Measurements from ENCODE around the gene TYMS. TPM values are rescaled to one million over a fixed set of nuclear protein-coding genes. Genes with fewer than 3 reads are reported as not detected.

The TYMS gene
- total and polyA plus RNA-seq, 8 donors = 1.3 to 6.9 (median 2.8) TPM

- intact Hi-C loops (cut with DNase I) = no loop called here
- Histone ChIP-seq H3K27ac (no peak overlapping the region), H3K4me3 (no peak overlapping the region), H3K9me3 (no peaks in the 10 kb centered on the region), H3K4me1 (no peaks in the 10 kb centered on the region), H3K36me3 (peaks cover 0 to 27% (median 0%) of the 10 kb centered on the region in 3 donors), H3K27me3 (no peaks in the 10 kb centered on the region)
- WGBS, 2 donors = 82 to 87% methylated on average over 8 of the region's 8 CpGs
- DNase-seq = peak in 1 of 6 donors; percentile 21
- no peak for ATAC-seq
- TF ChIP-seq CTCF (IDR thresholded peaks at IDR 0.05) = no peak
- no peak for FAIRE-seq
These were observed 36.2 kb downstream of the TYMS start for GRCh38 chr18:693466-694187.

DNA sequence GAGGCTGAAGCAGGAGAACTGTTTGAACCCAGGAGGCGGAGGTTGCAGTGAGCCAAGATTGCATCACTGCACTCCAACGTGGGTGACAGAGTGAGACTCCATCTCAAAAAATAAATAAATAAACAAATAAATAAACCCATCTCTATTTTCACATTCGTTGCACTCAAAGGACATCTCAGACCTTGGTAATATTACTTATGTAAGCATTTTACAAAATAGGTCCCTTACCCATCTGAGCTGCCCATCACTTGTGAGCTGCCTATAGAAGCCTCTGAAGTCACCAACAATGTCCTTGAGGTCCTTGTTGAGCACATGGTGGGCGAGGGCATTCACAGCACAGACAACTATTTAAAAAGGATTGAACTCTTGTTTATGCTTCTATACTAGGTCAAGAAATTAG, 39.6 kb downstream of the TYMS start:
- TF ChIP-seq CTCF (IDR thresholded peaks at IDR 0.05) = no peak
- no peak overlapping the region for H3K27ac ChIP-seq
- ATAC-seq (no peak), DNase-seq (no peak), FAIRE-seq (no peak)
- no peak overlapping the region for H3K4me3 ChIP-seq
- H3K4me1 ChIP-seq = no peaks in the 10 kb centered on the region
- H3K9me3 ChIP-seq = no peaks in the 10 kb centered on the region
- intact Hi-C loops (cut with DNase I) = no loop called here
- 96 to 98% methylated on average over 4 of the region's 4 CpGs for WGBS, 2 donors
- no peaks in the 10 kb centered on the region for H3K27me3 ChIP-seq
- peaks cover 0 to 22% (median 0%) of the 10 kb centered on the region in 3 donors for H3K36me3 ChIP-seq

DNA sequence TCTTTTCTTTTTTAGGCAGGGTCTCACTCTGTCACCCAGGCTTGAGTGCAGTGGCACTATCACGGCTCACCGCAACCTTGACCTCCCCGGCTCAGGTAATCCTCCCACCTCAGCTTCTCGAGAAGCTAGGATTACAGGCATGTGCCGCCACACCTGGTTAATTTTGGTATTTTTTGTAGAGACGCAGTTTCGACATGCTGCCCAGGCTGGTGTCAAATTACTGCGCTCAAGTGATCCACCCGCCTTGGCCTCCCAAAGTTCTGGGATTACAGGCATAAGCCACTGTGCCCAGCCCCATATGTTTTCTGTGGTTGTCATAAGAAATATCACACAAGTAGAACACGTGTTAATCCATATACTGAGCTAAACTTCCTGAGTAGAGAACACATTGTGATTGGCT, 40.3 kb downstream of the TYMS start:
- no peak for FAIRE-seq
- no peak overlapping the region for H3K27ac ChIP-seq
- peak in 1 of 6 donors; percentile 9 for DNase-seq

DNA sequence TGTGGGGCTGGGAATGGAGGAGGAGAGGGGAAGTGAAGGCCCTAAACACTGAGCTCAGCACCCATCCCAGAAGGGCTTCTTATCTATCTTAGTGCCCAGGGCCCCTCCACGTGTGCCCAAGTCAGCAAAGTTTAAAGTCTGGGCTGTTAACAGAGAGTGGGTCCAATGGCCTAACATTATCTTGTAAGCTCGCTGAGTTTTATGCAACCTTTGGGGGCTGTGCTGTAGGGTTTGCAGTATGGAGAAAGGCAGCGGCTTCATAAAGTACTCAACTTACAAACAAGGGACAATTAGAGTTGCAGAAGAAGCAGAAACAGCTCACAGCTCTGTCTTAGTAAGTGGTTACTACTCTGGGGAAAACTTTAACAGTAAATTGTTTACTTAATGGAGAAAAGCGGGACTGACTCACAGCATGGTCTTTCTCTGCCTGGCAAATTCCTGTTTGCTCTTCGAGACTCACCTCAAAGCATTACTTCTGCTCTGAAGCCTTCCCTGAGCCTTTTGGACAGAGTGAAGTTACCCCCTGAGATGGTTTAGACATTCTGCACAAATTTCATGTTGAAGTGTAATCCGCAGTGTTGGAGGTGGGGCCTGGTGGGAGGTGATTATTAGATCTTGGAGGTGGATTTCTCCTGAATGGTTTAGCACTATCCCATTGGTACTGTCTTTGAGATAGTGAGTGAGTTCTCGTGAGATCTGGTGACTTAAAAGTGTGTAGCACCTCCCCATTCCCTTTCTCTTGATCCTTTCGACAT, 45.9 kb downstream of the TYMS start:
- no peaks in the 10 kb centered on the region for H3K9me3 ChIP-seq
- DNase-seq (peak in 1 of 6 donors; percentile 23), FAIRE-seq (no peak), ATAC-seq (peak in 3 of 4 donors; percentile 57 to 80 (median 70))
- no peaks in the 10 kb centered on the region for H3K4me1 ChIP-seq
- WGBS, 2 donors = 71 to 79% methylated on average over 8 of the region's 8 CpGs
- peak overlapping the region in 2 of 4 donors; percentile 38 to 46 for H3K27ac ChIP-seq
- TF ChIP-seq CTCF (IDR thresholded peaks at IDR 0.05) = no peak
- H3K4me3 ChIP-seq = no peak overlapping the region
- intact Hi-C loops (cut with DNase I) = no loop called here
- peaks cover 0 to 13% (median 0%) of the 10 kb centered on the region in 3 donors for H3K36me3 ChIP-seq
- no peaks in the 10 kb centered on the region for H3K27me3 ChIP-seq

More for the DNA sequence above, 40.3 kb downstream of the TYMS start:
- TF ChIP-seq CTCF (IDR thresholded peaks at IDR 0.05) = no peak
- H3K9me3 ChIP-seq = no peaks in the 10 kb centered on the region
- peak in 2 of 4 donors; percentile 36 to 45 for ATAC-seq
- WGBS, 2 donors = 68 to 70% methylated on average over 10 of the region's 10 CpGs
- H3K4me1 ChIP-seq = no peaks in the 10 kb centered on the region
- peaks cover 0 to 14% (median 0%) of the 10 kb centered on the region in 3 donors for H3K36me3 ChIP-seq
- intact Hi-C loops (cut with DNase I) = no loop called here
- H3K4me3 ChIP-seq = no peak overlapping the region
- H3K27me3 ChIP-seq = no peaks in the 10 kb centered on the region
